Upper lobe of left lung (tissue), 6 donors: ENCODE data around the gene LAYN. TPM values are rescaled to one million over a fixed set of nuclear protein-coding genes. Genes with fewer than 3 reads are reported as not detected.
A peak's percentile ranks its signal among the peaks of the same experiment; 100 is the strongest.

ENCODE experiments used
- ATAC-seq, 2 donors: fragments of 200-7000 bp; cut with Tn5 transposase; one replicate each; pipeline ENCODE4 v1.9.1; 2022; ENCODE audit warnings: mild to moderate bottlenecking in 2 of 2, moderate library complexity in 2 of 2; ENCODE audit not compliant: low FRiP score in 2 of 2
- DNase-seq, 2 donors: peaks; one replicate each; pipeline ENCODE4 v3.0.0-alpha.2; 2019 to 2020
- H3K27ac ChIP-seq, 4 donors: fragments of 200-600 bp; sonication (generic); one replicate each; pipeline ENCODE4 v1.5.1; 2016 to 2019
- H3K27me3 ChIP-seq, 4 donors: fragments of 200-600 bp; sonication (generic); one replicate each; pipeline ENCODE4 v1.5.1; 2017 to 2019
- H3K36me3 ChIP-seq, 4 donors: fragments of 200-600 bp; sonication (generic); one replicate each; pipeline ENCODE4 v1.5.1; 2016 to 2019
- H3K4me1 ChIP-seq, 4 donors: fragments of 200-600 bp; sonication (generic); one replicate each; pipeline ENCODE4 v1.5.1; 2018 to 2019
- H3K4me3 ChIP-seq, 4 donors: fragments of 200-600 bp; sonication (generic); one replicate each; pipeline ENCODE4 v1.5.1; 2017 to 2019; ENCODE audit warnings: mild to moderate bottlenecking in 2 of 4, moderate library complexity in 1 of 4
- H3K9me3 ChIP-seq, 4 donors: fragments of 200-600 bp; sonication (generic); one replicate each; pipeline ENCODE4 v1.5.1; 2018 to 2019
- EP300 ChIP-seq, 4 donors: sonication (generic); formaldehyde crosslinking; IDR thresholded peaks; one replicate each; pipeline ENCODE4 v1.5.1; 2017; ENCODE audit warnings: antibody characterized with exemption in 4 of 4, control low read depth in 2 of 4
- POLR2A ChIP-seq, 4 donors: fragments of 450-650 bp; IDR thresholded peaks; one replicate each; pipeline ENCODE4 v1.5.1; 2016 to 2017; ENCODE audit warnings: antibody characterized with exemption in 4 of 4, mild to moderate bottlenecking in 2 of 4
- POLR2AphosphoS5 ChIP-seq, 2 donors: sonication (generic); formaldehyde crosslinking; IDR thresholded peaks; one replicate each; pipeline ENCODE4 v1.5.1; 2017; ENCODE audit warnings: antibody characterized with exemption in 2 of 2
- WGBS, 2 donors: methylation state at CpG; one replicate each; pipeline ENCODE4 v1.1.5; 2017 to 2018; 5-methylcytosine and 5-hydroxymethylcytosine counted together
- total RNA-seq, 6 donors: library from RNA; depleted of rRNA in 4 of 6; stranded (reverse); fragments of >200 nt in 4 of 6; gene quantifications; one replicate each; pipeline versions ENCODE4 v1.1.0 to v1.2.1, GENCODE V29; 2016 to 2021
- TF ChIP-seq, protein P1 (sequence below), 6 experiments: fragments of 450-650 bp in 4 of 6; fragments of 200-600 bp in 2 of 6; sonication (generic) in 2 of 6; IDR thresholded peaks; one replicate each; pipeline ENCODE4 v1.5.1; 2016 to 2019; ENCODE audit warnings: antibody characterized with exemption in 6 of 6
- donor health status: DM: no; HTN: no; CAD: no; lungs with moderate emphysema.
- donor health status: DM: no; HTN: yes; CAD: no; lungs with severe emphysema.

Gene LAYN
- total RNA-seq, 6 donors from 2014 or later: 3.1 to 46.6 (median 13.9) TPM

DNA sequence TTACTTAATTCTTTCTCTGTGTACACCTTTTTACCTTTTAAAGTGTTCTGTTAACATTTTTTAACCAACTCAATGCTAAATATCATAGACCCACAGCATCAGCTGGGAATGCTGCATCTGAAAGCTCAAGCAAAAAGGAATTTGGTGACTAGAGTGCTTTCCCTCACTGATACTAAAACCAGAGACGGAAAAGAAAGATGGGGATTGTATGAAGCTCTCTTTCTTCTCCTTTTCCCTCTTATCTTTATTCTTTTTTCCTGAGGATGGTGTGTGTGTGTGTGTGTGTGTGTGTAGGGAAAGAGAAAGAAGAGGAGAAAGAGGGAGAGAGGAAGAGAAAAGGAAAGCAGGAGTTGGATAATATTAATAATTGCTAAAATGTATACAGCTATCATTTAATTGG, 57.6 kb downstream of the LAYN start:
- ATAC-seq: no peak
- Histone ChIP-seq H3K4me1 (peaks cover 0 to 11% (median 3%) of the 10 kb centered on the region in 4 donors), H3K36me3 (no peaks in the 10 kb centered on the region), H3K4me3 (peak overlapping the region in 2 of 4 donors; percentile 2 to 32), H3K9me3 (no peaks in the 10 kb centered on the region), H3K27me3 (no peaks in the 10 kb centered on the region), H3K27ac (no peak overlapping the region)
- no peak for DNase-seq
- WGBS, 2 donors: 74 to 79% methylated on average over 1 of the region's 1 CpG
- TF ChIP-seq POLR2A (IDR thresholded peaks at IDR 0.05) (no peak), POLR2AphosphoS5 (IDR thresholded peaks at IDR 0.05) (no peak), EP300 (IDR thresholded peaks at IDR 0.05) (no peak)
- TF ChIP-seq, protein P1, sequence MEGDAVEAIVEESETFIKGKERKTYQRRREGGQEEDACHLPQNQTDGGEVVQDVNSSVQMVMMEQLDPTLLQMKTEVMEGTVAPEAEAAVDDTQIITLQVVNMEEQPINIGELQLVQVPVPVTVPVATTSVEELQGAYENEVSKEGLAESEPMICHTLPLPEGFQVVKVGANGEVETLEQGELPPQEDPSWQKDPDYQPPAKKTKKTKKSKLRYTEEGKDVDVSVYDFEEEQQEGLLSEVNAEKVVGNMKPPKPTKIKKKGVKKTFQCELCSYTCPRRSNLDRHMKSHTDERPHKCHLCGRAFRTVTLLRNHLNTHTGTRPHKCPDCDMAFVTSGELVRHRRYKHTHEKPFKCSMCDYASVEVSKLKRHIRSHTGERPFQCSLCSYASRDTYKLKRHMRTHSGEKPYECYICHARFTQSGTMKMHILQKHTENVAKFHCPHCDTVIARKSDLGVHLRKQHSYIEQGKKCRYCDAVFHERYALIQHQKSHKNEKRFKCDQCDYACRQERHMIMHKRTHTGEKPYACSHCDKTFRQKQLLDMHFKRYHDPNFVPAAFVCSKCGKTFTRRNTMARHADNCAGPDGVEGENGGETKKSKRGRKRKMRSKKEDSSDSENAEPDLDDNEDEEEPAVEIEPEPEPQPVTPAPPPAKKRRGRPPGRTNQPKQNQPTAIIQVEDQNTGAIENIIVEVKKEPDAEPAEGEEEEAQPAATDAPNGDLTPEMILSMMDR (IDR thresholded peaks at IDR 0.05): no peak

DNA sequence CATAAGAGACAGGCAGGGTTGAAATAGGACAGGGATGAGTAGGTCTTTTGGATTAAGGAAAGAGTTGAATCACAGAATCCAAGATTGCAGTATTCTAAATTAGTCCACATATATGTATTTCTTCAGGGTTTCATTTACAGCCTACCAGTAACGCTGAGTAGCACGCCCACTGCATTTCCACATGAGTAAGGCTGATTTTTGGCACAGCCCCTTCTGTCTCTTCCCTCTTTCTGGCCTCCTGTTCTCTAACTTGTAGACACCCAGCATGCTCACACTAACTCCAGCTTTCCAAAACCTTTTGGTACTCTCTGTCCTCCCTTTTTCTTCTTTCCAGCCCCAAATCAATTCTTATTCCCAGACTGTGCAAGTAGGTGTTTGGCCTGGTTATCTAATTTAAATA, 58.0 kb downstream of the LAYN start:
- ATAC-seq (no peak), DNase-seq (no peak)
- H3K4me1 ChIP-seq: peaks cover 2 to 15% (median 4%) of the 10 kb centered on the region in 4 donors
- no peaks in the 10 kb centered on the region for H3K36me3 ChIP-seq
- H3K27me3 ChIP-seq: no peaks in the 10 kb centered on the region
- no peak overlapping the region for H3K27ac ChIP-seq
- no peak overlapping the region for H3K4me3 ChIP-seq
- 66 to 75% methylated on average over 2 of the region's 2 CpGs for WGBS, 2 donors
- no peak for TF ChIP-seq EP300 (IDR thresholded peaks at IDR 0.05)
- no peak for TF ChIP-seq POLR2A (IDR thresholded peaks at IDR 0.05)
- no peak for TF ChIP-seq POLR2AphosphoS5 (IDR thresholded peaks at IDR 0.05)
- TF ChIP-seq, protein P1 (IDR thresholded peaks at IDR 0.05): no peak
- H3K9me3 ChIP-seq: no peaks in the 10 kb centered on the region

DNA sequence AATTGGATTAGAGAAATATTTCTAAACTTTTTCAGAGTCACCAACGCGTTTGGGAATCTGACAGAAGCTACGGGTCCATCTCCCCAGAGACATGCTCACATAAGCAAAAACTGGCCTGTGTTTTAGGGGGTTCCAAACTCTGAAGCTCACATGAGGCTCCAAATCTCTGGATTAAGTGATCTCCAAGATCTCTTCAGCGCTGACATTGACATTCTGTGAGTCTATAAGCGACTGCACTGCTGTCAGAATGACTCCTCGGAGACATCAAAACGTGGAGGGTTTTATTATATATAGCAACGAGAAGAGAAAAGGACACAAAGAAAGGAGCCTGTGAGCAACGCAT, 61.1 kb downstream of the LAYN start:
- peak overlapping the region; percentile 94 to 100 (median 98) for H3K27ac ChIP-seq
- no peak for DNase-seq
- H3K9me3 ChIP-seq: no peaks in the 10 kb centered on the region
- no peaks in the 10 kb centered on the region for H3K27me3 ChIP-seq
- H3K4me3 ChIP-seq: peak overlapping the region in 3 of 4 donors; percentile 83 to 90 (median 87)
- no peak for ATAC-seq
- WGBS, 2 donors: 23 to 29% methylated on average over 9 of the region's 9 CpGs
- H3K4me1 ChIP-seq: peaks cover 13 to 44% (median 30%) of the 10 kb centered on the region in 4 donors
- H3K36me3 ChIP-seq: no peaks in the 10 kb centered on the region
- TF ChIP-seq, protein P1 (IDR thresholded peaks at IDR 0.05): no peak
- TF ChIP-seq EP300 (IDR thresholded peaks at IDR 0.05) (no peak), POLR2A (IDR thresholded peaks at IDR 0.05) (no peak), POLR2AphosphoS5 (IDR thresholded peaks at IDR 0.05) (no peak)

DNA sequence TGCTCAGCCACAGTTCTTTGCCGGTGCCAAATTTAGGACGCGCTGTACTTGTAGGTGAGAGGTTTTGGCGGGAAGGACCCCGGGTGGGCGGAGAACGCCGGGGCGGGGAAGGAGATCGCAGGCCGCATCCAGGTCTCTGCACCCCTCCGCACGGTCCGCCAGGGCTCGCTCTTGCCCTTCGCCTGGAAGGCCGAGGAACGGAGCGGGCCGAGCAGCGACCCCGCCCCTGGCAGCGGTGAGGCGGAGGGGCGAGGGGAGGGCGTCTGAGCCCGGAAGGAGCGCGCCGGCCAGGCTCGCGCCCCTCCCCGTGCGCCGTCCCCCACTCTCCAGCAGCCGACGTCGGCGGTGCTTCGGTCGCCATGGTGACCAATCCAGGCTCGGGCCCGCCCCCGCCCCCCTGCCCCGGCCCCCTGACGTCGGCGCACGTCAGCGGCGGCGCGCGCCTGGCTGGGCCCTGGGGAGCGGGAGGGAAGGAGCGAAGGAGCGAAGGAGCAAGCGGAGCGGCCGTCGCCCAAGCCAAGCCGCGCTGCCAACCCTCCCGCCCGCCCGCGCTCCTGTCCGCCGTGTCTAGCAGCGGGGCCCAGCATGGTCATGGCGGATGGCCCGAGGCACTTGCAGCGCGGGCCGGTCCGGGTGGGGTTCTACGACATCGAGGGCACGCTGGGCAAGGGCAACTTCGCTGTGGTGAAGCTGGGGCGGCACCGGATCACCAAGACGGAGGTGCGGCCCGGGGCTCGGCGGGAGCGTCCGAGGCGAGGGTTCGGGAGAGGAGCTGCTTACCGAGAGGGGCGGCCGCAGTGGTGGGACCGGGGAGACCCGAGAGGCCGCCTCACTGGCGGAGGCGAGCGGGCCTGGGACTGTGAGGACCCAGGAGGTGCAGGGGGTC, 61.7 kb downstream of the LAYN start, which contains the start of gene SIK2:
TSS of gene SIK2 (plus strand) at position 471 of the 886 bp plus-strand sequence. CDS start at position 586, 115 bp downstream.
- ATAC-seq: peak; percentile 96 to 99
- peak within 1 kb of the TSS; percentile 83 to 91 (median 88) for H3K4me3 ChIP-seq
- WGBS, 2 donors: 0% methylated on average over 9 to 37 of the region's 100 CpGs
- H3K9me3 ChIP-seq: no peaks in the 10 kb centered on the region
- H3K27me3 ChIP-seq: no peaks in the 10 kb centered on the region
- H3K36me3 ChIP-seq: no peaks in the 10 kb centered on the region
- TF ChIP-seq EP300 (IDR thresholded peaks at IDR 0.05): peak in 1 of 4 donors; percentile 67
- TF ChIP-seq, protein P1 (IDR thresholded peaks at IDR 0.05): peak; percentile 86 to 99 (median 98)
- TF ChIP-seq POLR2AphosphoS5 (IDR thresholded peaks at IDR 0.05): peak; percentile 82 to 95
- TF ChIP-seq POLR2A (IDR thresholded peaks at IDR 0.05): peak in 3 of 4 donors; percentile 14 to 67 (median 57)
- peak within 1 kb of the TSS; percentile 94 to 100 (median 98) for H3K27ac ChIP-seq
- DNase-seq: peak; percentile 96 to 98
- H3K4me1 ChIP-seq: peaks cover 13 to 50% (median 36%) of the 10 kb centered on the region in 4 donors
